ENCODE measurements around the gene CLEC4M. TPM values are rescaled to one million over a fixed set of nuclear protein-coding genes. Genes with fewer than 3 reads are reported as not detected.

CLEC4M gene, protein sequence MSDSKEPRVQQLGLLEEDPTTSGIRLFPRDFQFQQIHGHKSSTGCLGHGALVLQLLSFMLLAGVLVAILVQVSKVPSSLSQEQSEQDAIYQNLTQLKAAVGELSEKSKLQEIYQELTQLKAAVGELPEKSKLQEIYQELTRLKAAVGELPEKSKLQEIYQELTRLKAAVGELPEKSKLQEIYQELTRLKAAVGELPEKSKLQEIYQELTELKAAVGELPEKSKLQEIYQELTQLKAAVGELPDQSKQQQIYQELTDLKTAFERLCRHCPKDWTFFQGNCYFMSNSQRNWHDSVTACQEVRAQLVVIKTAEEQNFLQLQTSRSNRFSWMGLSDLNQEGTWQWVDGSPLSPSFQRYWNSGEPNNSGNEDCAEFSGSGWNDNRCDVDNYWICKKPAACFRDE
- 0.12 TPM in 1 of 2 replicates, not detected in the other for total RNA-seq (2014; rRNA removed; shearing (Covaris generic))

DNA sequence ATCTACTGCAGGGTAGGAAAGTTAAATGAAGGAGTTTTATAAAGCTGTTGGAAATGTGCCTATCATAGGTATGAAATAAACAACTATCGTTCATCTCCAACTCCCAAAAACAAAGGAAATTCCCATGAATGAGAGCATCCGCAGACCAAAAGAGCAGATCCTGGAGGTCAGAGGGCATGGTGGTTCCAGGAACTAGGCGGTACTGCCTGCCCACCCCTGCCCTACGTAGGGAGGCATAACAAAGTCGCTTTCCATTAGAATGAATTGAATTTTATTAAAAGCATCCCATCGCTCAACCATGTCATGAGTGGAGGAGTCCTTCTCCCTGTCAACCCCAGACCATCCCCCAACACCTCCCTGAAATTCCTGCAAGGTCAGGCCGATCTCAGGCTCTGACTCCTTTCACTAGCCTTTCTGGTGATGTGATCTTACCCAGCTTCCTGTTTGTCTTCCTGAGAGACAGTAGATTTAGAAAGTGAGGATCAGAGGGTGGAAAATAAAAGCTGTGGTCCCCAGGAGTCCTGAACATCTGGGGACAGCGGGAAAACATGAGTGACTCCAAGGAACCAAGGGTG, at the start of gene CLEC4M:
TSS of gene CLEC4M (plus strand) at position 525 of the 575 bp plus-strand sequence. CDS start at position 549, 24 bp downstream.
- no peak for DNase-seq (ENCODE audit: low spot score)

DNA sequence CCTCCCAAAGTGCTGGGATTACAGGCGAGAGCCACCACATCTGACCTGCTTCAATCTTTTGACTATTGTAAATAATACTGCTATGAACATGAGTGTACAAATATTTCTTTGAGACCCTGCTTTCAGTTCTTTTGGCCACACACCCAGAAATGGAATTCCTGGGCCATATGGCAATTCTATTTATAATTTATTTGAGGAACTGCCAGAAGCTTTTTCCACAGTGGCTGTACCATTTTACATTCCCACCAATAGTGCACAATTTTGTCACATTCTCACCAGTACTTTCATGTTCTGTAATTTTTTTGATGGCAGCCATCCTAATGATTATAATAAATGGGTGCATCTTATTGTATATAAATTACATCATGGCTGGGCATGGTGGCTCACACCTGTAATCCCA, 47.4 kb upstream of the CLEC4M start:
- DNase-seq (ENCODE audit: low spot score), result no peak

DNA sequence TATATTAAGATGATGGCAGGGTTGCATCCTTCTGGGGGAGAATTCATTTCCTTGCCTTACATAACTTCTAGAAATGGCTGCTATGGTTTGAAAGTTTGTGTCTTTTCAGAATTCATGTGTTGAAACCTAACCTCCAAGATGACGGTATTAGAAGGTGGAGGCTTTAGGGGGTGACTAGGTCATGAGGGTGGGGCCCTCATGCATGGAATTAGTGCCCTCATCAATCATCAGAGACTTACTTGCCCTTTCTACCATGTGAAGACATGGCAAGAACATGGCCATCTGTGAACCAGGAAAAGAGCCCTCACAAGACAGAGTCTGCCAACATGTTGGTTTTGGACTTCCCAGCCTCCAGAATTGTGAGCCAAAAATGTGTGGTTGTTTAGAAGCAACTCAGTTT, 46.3 kb upstream of the CLEC4M start:
- no peak for DNase-seq (ENCODE audit: low spot score)

DNA sequence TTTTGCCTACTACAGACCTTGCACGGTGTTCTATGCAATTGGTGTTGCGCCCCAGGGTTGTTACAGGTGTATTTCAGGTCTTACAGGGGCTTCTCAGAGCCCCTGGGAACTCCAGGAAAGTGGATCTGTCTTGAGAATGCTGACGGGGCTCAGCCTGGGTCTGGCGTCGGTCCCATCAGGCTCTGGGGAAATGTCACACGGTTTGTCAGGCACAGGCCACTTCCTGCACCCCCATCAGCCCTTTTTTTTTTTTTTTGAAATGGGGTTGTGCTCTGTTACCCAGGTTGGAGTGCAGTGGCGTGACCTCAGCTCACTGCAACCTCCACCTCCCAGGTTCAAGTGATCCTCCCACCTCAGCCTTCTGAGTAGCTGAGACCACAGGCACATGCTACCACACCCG, 44.4 kb upstream of the CLEC4M start:
- DNase-seq (ENCODE audit: low spot score), result no peak

DNA sequence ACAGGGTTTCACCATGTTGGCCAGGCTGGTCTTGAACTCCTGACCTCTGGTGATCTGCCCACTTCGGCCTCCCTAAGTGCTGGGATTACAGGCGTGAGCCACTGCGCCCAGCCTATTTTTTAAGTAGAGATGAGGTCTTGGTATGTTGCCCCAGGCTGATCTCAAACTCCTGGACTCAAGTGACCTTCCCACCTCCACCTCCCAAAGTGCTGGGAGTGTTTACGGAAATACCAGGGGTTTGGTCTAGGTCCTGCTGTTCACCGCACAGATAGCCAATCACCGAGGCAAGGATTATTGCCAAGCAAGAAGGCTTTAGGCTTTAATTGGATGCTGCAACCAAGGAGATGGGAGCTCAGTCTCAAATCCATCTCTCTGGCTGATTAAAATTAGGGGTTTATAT, 42.7 kb upstream of the CLEC4M start:
- DNase-seq (ENCODE audit: low spot score), result no peak

DNA sequence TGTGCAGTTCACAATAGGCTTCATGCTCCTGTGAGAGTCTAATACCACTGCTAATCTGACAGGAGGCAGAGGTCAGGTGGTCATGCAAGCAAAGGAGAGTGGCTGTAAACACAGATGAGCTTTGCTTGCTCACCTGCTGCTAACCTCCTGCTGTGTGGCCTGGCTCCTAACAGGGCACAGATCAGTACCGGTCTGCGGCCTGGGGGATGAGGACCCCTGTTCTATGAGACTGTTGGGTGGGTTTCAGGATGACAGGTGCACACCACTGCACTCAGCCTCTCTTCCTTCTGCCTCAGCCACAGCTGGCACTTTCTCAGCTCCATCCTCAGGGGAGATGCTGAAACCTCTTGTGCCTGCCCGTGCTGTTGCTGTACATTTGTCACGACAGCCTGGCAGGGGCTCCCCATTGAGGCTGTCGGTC, 40.8 kb upstream of the CLEC4M start:
- DNase-seq (ENCODE audit: low spot score), result no peak

DNA sequence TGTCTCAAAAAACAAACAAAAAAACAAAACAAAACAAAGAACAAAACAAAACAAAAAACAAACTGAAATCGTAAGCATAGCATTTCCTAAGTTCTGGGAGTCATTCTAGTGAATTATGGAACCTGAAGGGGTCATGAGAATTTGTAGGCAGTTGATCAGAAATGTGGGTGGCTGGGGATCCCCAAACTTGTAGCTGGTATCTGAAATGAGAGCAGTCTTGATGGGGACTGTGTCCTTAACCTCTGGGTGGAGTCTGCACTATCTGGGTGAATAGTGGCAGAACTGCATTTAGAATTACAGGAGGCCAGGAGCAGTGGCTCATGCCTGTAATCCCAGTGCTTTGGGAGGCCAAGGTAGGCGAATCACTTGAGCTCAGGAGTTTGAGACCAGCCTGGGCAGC, 37.3 kb upstream of the CLEC4M start:
- DNase-seq (ENCODE audit: low spot score), result no peak

DNA sequence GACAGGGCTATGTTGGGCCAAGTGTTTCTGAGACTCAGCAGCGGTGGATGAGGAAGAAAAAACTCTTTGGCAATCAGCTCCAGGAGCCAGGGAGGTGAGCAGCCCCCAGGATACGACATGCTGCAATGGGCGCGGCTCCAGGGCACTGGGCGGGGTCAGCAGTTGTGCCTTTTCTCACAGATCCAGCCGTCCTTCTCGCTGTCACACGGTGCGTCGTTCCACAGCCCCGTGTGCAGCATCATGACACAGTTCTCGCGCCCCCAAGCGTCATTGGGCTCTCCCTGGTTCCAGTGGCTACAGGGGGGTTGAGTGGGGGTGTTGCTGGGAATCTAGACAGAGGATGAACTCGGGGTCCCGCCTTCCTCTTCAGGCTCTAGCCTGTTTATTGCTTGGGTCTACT, 33.8 kb upstream of the CLEC4M start:
- no peak for DNase-seq (ENCODE audit: low spot score)

DNA sequence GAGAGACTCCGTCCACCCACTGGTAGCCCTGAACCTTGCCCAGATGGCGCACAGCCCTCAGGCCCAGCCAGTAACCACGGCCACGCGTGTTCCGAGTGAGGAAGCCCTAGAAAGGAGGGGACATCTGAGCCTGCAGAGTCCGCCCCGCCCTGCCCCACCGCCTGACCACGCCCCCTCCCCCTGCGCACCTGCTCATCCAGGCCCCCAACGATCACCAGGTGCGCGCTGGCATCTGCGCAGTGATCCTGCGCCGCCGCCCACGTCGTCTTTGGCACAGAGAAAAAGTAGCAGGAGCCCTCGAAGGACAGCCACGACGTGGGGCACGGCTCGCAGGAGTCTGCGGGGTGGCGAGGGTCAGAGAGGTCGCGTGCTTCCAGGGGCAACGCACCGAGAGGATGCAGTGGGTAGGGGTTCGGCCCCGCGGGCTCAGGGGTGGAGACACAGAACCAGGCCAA, 33.2 kb upstream of the CLEC4M start:
- no peak for DNase-seq (ENCODE audit: low spot score)

DNA sequence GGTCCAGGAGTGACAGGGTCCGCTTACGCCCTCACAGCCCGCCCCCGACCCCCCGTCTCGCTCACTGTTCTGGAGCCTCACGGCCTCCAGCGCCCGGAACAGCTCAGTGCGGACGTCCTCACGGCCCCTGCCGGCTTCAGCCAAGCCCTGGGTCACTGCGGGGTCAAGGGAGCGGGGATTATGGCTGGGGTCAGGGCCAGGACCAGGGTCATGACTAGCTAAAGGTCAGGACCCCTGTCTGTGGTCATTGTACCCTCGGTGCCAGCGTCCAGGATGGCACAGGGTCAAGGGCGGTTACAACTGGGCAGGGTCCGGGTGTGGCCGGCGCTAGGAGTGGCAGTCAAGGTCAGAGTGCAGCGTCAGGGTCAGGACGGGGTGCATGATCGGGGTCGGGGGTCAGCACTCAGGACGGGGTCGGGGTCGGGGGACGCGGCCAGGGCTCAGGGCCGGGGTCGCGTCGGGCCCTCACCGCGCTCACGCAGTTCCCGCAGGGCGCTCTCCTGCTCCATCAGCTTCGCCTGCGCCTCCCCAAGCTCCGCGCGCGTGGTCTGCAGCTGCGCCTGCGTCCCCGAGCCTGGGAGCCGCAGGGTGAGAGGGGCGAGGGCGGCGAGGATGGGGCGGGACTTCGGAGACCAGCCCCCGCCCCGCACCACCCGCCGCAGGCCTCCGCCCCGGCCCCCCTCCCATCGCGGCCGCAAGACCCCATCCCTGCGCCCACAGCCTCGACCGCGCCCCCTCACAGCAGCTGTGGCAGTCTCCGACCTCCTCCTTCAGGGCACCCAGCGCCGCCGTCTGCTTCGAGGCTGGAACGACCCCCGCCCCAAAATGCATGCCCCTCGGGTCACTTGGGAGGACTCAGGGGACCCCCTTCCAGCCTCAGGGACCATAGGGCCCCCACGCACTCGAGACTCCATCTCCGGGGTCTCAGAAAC, 32.5 kb upstream of the CLEC4M start:
- DNase-seq (ENCODE audit: low spot score), result no peak

DNA sequence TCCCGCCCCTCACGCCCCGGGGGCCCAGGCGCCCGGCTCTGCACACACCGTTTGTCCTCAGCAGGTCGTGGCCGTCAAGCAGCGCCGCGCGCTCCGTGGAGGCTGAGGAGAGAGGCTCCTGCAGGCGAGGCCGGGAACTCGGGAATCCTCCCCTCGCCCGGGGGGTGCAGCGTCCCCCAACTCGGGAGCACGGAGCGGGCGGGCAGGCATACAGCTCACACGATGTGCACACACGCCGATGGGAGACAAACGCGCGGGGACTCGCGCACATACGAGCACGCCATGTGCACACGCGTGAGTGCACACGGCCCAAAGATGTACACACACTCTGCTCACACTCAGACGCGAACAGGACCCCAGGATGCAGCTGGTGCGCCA, 31.8 kb upstream of the CLEC4M start:
- DNase-seq (ENCODE audit: low spot score), result no peak

DNA sequence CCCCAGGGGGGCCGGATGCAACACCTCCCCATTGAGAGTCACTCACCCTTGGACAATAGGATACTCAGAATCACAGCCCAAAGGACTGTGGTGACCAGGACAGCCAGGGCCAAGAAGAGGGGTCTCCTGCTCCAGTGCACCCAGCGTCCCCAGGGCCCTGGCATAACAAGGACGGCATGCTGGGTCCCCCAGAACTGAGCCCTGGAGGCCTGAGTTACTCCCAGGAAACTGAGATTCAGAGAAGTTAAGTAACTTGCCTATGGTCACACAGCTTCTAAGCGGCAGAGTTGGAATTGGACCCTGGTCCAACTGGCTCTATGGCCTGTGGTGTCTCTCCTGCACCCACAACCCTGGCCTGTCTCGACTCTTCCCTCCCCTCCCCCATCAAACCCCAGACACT, 31.4 kb upstream of the CLEC4M start:
- DNase-seq (ENCODE audit: low spot score), result no peak

DNA sequence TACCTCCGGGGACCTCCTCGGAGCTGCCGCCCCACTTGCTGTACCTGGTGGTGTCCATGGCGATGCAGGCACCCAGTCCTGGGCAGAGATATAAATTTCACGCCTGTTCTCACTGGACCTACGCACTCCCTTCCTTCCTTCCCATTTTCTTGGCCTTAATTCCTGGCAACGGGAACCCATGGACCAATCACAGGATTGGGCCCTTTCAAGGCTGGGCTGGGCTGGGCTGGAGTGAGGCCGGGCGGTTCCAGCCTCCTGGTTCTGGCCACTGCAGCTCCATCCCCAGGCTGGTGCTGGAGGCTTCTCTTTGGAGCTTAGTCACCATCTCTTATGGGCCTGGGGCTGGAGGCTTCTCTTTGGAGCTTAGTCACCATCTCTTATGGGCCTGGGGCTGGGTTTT, 31.0 kb upstream of the CLEC4M start, which contains the start of gene CLEC4G:
TSS of gene CLEC4G (minus strand) at position 66 of the 400 bp plus-strand sequence. CDS start at position 58, 8 bp downstream.
- DNase-seq (ENCODE audit: low spot score), result no peak

DNA sequence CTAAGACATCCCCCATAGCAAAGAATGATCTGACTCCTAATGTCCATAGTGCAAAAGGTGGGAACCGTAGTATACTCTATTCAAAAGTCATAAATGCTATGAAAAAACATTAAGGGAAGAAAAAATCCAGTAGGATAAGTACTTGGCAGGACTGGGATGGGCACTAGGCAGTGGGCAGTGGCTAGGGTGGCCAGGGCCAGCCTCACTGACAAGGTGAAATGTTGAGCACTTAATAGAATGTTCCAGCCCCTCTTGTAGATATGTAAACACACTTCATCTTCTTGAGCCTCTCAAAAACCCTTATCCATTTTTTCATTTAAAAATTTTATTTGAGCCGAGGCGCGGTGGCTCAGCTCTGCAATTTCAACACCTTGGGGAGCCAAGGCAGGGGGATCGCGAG, 29.7 kb upstream of the CLEC4M start:
- no peak for DNase-seq (ENCODE audit: low spot score)

DNA sequence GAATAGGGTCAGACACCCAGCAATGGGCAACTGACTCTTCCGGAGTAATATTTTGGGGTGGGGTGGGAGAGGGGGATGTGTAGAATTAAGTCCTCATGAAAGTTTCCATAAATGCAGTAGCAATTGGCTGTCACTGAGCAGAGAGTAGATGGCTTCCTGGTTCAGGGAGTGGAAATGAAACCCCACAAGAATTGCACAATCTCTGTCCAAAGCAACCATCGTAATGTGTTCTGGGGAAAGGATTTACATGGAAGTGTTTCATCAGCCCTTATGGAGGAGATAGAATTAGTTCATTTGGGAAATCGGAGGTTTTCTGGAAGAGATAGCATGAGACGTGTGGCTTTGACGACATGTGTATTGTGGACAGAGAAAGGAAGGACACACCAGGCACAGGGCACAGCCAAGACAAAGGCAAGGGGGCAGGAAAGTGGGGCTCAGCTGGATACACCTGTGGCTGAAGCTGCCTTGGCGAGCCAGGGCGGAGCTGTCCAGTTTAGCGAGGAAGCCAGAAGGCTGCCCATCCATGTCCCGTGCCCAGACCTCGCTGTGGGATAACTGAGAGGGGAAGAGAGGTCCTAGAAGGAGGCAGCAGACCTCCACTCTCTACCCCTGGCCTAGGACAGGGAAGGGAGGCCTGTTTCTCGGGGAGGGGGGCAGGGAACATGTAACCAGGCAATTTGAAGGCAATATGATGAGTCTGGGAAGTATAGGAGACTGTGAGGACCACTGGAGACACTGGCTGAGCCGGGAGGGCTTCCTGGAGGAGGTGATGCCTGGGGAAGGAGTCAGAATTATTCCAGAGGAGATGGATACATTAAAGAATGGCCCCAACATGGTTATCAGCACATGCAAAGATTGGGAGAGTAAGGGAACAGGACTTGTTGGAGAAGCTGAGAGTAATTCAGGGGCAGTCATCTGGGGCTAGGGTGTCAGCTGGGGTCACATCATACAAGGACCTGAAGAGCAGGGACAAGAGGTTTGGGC, 28.5 kb upstream of the CLEC4M start:
- no peak for DNase-seq (ENCODE audit: low spot score)

DNA sequence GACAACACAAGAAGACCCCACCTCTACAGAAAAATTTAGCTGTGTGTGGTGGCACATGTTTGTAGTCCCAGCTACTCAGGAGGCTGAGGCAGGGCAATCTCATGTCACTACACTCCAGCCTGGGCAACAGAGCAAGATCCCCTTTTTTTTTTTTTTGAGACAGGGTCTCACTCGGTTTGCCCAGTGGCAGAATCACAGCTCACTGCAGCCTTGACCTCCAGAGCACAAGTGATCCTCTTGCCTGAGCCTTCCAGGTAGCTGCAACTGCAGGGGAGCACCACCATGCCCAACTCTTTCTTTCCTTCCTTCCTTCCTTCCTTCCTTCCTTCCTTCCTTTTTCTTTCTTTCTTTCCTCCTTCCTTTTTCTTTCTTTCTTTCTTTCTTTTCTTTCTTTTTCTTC, 26.9 kb upstream of the CLEC4M start:
- no peak for DNase-seq (ENCODE audit: low spot score)

DNA sequence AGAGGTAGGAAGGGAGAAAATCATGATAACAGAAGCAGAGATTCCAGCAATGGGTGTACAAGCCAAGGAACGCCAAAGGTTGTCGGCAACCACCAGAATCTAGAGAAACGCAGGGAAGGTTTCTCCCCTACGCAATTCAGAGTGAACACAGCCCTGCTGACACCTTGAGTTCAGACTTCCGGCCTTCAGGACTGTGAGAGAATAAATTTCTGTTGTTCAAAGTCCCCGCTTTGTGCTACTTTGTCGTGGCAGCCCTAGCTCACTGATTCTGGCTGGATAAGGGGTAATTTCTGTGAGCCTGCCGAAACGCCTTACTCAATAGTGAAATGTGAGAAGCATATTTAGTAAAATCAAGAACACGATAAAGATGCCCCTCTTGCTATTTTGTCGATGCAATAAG, 25.8 kb upstream of the CLEC4M start:
- no peak for DNase-seq (ENCODE audit: low spot score)

DNA sequence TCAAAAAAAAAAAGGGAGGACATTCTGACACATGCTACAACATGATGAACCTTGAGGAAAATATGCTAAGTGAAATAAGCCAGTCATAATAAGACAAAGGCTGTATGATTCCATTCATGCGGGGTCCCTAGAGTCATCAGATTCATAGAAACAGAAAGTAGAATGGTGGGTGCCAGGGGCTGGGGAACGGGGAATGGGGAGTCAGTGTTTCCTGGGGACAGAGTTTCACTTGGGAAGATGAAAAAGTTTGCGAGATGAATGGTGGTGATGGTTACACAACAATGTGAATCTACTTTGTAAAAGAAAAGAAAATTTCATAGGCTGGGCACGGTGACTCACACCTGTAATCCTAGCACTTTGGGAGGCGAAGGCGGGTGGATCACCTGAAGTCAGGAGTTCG, 25.0 kb upstream of the CLEC4M start:
- no peak for DNase-seq (ENCODE audit: low spot score)

DNA sequence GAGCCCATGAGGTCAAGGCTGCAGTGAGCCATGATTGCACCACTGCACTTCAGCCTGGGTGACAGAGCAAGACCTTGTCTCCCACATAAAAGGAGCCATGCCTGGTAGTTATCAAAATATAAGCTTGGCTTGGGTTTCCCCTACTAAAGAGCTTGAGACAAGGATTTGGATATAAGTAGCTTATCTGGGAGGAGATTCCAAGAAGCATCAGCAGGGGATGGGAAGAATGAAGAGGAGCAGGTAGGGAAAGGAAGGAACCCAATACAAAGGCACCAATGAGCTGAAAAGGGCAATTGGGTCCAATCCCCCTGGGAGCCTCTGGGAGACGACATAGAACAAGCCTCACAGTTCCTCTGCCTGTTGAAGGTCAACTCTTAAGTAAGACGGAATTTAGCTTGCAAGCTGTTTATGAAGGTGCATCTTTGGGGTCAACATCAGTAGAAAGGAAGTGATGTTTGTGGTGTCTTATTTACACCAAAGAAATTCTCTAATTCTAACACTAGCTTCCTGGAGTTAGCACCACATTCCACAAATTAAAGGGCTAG, 23.8 kb upstream of the CLEC4M start:
- DNase-seq (ENCODE audit: low spot score), result no peak

DNA sequence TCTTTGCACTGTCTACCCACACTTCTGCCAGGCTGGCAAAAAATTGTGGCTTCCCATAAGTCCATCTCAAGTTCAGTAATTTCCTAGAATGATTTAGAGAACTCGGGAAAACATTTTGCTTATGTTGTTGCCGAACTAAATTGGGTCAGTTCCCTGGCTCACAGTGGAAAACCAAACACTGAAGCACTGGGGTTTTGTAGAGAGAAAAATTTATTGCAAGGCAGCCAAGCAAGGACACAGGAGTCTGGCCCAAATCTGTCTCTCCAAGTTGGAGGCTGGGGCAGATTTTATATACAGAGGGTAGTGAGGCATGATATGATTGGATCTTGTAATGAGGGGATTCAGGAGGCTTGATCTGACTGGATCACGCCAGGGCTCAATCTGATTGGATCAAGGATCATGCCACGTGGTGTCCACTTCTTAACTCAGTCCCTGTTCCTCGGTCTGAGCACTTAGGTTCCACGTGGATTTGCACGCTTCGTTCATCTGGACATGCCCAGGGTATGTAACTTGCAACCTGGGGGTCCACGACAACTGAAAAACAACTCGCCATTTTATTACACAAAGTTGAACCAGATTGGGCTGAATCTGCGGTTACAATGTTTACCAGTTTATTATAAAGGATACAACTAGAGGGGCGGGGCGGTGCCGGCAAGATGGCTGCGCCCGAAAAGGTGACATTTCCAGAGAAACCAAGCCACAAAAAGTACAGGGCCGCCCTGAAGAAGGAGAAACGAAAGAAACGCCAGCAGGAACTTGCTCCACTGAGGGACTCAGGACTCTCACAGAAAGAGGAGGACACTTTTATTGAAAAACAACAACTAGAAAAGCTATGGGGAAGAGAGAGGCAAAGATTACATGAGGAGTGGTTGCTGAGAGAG, 23.0 kb upstream of the CLEC4M start:
- DNase-seq (ENCODE audit: low spot score), result no peak

Measured in A172 (cell line).